DMS153 treated with DMSO at 0.1 percent for 48 hours (cell line): ENCODE data around the gene WRAP73.

Experiments
- DNase-seq: peaks from one replicate; lab custom pipeline; 2025; ENCODE audit not compliant: unreplicated experiment; lab: John Stamatoyannopoulos, UW

The WRAP73 gene

GRCh38 chr1:3681898-3682806 is 32.2 kb upstream of the WRAP73 start:
- DNase-seq: no peak

- DNase-seq: no peak
Measured at GRCh38 chr1:3681231-3681897, 31.5 kb upstream of the WRAP73 start.

DNA sequence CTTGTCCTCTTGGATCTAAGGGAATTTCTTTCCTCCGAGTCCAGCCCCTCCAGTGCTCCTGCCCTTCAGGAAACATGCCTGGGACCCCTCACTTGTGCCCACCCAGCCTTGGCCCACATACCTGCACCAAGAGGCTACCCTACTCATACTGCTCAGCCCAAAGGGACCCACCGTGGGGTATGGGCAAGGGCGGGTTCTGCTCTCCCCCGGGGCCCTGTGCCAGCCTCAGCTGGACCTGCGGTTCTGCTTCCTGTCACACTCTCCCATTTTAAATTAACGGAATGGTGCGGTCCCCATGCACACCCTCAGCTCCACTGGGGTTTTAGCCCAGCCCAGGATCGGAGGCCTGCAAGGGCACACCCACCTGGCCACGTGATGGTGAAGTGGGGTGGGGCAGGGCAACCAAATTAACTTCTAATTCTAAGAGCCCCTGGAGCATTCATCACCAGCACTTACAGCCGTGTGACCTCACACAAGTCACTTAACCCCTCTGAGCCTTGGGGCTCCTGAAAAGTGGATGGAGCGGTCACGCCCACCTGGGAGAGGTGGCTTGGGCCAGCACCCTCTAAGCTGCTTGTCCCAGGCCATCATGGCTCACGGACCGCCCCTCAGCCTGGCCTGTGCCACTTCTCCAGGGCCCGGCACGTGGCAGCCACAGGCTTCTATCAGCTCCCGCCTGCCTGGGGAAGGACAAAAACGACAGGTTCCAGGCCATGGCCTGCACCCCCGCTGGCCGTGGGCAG is 30.8 kb upstream of the WRAP73 start:
- DNase-seq: peak; percentile 27

- DNase-seq: no peak
Measured at GRCh38 chr1:3679799-3680453, 30.0 kb upstream of the WRAP73 start.

- no peak for DNase-seq
Measured at GRCh38 chr1:3679098-3679555, 29.2 kb upstream of the WRAP73 start.

DNA sequence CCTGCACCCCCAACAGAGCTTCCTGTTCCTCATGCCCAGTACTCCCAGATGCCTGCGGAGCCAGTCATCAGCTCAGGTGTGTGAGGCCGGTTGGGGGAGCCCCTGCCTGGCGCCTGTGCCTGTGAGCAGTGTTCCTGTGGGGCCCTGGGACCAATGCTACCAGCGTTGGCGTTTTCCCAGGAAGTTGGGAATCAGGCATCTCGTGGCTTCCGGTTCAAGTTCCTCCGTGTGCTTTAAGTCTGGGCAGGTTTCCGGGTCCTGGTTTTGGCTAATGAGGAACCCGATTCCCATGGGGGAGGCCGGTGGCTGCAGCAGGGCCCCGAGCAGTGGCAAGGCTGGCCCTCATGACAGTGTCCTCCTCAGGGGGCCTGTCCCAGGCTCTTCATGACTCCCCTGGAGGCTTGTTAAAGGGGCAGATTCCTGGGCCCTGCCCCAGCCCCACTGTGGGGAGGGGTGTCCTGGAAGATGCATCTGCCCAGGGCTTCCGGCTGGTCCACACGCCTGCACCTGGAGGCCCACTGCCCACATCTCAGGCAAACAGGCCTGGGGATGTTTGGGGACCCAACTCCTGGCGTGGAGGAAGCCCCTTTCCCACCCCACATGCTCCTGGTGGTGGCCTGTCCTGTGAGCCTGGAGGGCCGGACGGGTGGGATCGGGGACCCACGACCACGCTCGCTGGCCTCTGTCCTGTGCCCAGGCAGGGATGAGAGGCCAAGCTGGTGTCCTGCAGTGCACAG is 28.6 kb upstream of the WRAP73 start:
- DNase-seq: no peak

- DNase-seq: no peak
Measured at GRCh38 chr1:3677484-3677883, 27.6 kb upstream of the WRAP73 start.

DNA sequence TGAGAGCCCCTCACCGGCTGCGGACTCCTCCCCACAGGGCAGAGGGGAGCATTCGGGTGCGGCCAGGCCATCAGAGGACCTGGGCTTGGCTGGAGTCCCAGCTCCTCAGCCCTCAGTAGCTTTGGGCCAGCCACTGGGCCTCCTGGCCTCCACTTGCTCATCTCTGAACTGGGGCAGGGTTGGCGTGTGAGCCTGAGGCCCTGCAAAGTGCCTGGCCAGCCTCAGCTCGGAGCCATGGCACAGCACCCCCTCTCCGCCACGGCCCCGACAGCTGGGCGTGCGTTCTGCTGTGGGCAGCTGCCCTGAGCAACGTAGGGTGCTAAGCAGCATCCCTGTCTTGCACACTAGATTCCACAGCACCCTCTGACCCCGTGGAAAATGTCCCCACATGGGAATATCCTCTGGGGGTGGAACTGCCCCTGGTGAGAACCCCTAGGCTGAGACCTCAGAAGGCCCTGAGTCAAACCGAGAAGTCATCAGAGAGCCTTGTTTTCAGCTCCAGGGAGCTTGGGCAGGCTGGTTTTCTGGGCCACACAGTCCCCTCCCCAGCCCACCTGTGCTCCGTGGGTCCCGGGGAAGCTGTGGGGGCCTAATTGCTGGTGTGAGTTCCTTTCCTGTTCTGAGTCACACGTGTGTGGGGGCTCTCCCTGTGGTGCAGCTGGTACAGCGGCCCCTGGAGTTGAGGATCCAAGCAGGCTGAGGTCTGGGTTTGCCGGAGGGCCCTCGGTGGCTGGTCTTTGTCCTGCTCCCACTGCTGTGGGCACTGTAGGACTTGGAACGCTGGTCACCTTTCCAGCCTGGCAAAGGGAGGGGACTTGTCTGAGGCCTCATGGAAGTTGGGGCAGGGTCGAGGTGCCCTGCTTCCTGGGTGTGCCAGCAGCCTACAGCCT is 26.9 kb upstream of the WRAP73 start:
- no peak for DNase-seq

DNA sequence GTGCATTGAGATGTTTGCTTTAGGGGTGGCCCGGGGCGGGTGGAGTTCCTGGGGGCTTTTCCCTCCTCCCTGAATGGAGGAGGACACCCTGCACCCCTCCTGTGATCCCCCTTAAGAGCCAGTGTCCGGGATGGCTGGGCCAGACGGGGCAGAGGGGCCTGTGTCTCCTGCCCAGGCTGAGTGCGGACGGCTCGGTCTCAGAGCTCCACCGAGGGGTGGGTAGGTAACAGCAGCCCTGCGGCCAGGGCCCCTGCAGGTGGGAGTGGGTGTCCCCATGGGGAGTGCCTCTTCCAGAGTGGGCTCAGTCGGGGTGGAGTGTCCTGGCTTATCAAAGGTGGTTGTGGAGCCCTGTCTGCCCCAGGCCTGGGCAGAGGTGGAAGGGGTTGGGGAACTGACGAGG is 25.5 kb upstream of the WRAP73 start:
- DNase-seq: no peak

DNA sequence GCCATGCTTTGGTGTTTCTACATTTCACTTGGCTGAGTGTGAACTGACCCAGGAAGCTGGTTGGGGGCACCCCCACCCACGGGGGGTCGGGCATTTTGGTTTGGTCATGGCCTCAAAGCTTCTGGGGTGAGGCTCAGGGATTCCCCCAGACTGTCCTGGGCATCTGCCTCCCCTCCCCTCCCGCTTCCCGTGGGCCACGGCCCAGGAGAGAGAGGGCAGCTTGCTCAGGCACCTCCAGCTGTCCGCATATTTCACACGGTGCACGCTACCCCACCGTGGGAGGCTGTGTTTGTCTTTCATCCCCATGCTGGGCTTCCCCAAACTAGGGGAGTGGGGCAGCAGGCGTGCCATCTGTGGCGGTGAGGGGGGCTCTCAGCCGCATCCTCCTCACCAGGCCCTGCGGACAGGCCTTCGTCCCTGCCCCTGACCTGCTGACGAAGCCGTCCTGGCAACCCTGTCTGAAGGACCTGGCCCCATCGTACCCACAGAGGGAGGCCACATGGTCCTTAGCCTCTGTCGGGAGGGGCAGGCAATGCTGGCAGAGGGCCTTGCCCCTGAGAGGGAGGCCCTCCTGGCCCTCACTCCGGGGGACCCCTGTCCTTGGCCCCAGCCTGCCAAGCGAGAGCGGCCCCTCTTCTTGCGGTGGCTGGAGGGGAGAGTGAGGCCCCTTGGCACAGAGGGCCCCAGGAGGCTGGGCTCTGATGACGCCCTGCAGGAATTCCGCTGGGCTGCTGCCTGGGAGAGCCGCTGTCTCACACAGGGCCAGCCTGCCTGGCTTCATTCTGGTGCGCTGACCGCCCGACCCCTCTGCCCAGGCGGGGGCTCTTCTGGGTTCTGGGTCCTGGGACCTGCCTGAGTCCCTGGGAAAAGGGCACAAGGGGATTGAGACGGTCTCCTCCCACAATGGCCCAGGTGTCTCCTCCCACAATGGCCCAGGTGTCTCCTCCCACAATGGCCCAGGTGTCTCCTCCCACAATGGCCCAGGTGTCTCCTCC is 24.5 kb upstream of the WRAP73 start:
- no peak for DNase-seq

DNA sequence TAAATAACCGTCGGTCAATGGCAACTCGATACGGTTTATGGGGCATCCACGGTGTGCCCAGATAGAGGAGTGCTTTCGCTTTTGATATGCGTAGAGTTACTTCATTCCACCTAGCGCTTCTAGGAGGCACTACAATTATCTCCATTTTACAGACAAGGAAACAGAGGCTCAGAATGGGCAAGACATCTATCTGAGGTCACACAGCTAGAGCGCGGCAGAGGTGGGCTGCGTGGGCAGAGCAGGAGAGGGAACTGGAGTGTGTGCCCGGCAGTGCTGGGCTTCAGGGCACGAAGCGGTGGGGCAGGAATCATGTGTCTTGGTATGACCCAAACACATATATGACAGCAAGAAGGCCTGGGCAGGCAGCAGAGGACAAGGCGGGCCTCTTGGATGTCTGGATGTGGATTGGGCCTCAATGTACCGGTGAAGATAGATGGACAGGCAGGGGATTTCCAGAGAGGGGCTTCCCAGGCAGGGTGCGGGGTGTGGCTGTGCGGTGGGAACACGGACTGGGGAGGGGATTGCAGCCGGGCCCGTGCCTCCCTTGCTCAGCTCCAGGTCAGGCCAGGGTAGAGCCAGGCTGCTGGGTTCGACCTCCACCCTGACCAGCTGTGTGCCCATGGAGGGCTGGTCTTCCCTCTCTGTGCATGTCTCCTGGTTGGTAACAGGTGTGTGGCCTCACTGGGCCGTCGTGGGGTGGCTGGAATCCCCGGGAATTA is 23.6 kb upstream of the WRAP73 start:
- no peak for DNase-seq

DNA sequence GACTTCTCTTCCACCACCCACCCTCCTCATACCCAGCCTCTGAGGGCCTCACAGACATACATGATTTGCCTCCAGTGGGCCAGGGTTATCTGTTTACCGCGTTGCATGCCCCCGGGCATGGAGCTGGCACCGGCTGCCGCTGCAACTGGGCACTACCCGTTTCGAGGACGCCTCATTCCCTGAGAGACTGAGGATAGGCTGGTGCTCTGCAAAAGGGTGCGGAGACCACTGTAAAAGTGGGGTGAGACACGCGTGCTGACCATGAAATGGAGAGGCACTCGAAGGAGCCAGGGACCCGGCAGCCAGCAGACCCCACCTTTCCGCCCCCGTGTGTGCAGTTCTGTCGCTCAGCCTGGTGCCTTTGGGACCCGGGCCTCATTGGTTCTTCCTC is 23.1 kb upstream of the WRAP73 start:
- DNase-seq: no peak

DNA sequence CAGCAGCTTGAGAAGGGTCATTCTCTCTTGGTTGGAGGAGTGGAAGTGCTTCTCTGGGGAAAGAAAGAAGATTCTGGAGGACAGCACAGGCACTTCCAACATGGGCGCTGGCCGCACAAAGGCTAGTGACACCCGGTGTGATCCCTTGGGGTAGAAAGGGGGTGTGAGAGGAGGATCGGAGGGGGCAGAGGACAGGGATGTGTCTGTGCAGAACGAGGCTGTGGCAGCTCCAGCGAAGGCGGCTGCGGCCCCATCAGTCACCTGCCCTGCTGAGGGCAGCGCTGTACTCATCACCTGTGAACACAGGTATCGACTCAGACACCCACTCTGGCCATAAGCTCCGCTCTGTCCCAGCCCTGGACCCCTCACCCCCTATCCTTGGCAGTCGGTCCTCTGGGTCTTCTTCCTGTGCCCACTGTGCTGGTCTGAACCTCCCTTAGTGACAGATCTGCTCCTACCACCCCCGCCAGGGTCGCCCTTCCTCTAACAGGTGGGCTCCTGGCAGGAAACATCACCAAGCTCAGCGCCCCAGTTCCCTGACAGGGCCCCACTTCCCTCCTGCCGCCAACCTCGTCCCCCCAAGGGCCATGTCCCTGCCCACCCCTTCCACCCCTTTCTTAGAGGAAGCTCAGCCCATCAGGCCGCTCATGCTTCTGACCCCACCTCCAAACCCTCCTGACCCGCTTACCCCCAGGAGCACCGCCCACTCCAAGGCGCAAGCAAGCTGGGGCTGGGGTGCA is 22.5 kb upstream of the WRAP73 start:
- DNase-seq: no peak

GRCh38 chr1:3671371-3672180 is 21.7 kb upstream of the WRAP73 start:
- no peak for DNase-seq

- no peak for DNase-seq
Measured at GRCh38 chr1:3670823-3671265, 20.9 kb upstream of the WRAP73 start.

- no peak for DNase-seq
Measured at GRCh38 chr1:3669971-3670431, 20.1 kb upstream of the WRAP73 start.
